HL-60 (cell line): ENCODE data around the gene KCNQ5. TPM values are rescaled to one million over a fixed set of nuclear protein-coding genes. Genes with fewer than 3 reads are reported as not detected.

Source experiments
- DNase-seq, 2 experiments: peaks; one replicate each; pipeline ENCODE4 v3.0.0-alpha.2; 2010 to 2020; ENCODE audit warnings: low read depth in 1 of 2, low spot score in 1 of 2
- H3K27ac ChIP-seq: fragments of 250-450 bp; sonication (Bioruptor Pico); replicated peaks from 2 replicates; pipeline ENCODE4 v1.5.1; 2020; ENCODE audit warnings: mild to moderate bottlenecking, moderate library complexity
- H3K27me3 ChIP-seq: fragments of 250-450 bp; sonication (Bioruptor Pico); 2 replicates; pipeline ENCODE4 v1.5.1; 2021; ENCODE audit warnings: mild to moderate bottlenecking, moderate library complexity; ENCODE audit not compliant: insufficient read depth, poor library complexity, severe bottlenecking
- H3K4me3 ChIP-seq: replicated peaks from 2 replicates; pipeline ENCODE4 v1.5.1; 2011; ENCODE audit warnings: mild to moderate bottlenecking, control low read depth, low read length; ENCODE audit not compliant: insufficient read depth
- GABPA ChIP-seq: IDR thresholded peaks from 2 replicates; pipeline ENCODE4 v1.6.1; 2012; ENCODE audit warnings: low read depth
- POLR2AphosphoS5 ChIP-seq: IDR thresholded peaks from 2 replicates; pipeline ENCODE4 v1.6.1; 2012; ENCODE audit warnings: low read depth
- REST ChIP-seq: IDR thresholded peaks from 2 replicates; pipeline ENCODE4 v1.6.1; 2012; ENCODE audit warnings: low read depth; ENCODE audit not compliant: insufficient replicate concordance
- SPI1 ChIP-seq: IDR thresholded peaks from 2 replicates; pipeline ENCODE4 v1.6.1; 2012; ENCODE audit warnings: low read depth, mild to moderate bottlenecking, borderline replicate concordance
- microRNA-seq: library from miRNA; unstranded; fragments of <30 nt; microRNA quantifications from one replicate; pipeline ENCODE4, GENCODE V29; 2018
- TF ChIP-seq, protein P1 (sequence below): IDR thresholded peaks from one replicate; pipeline ENCODE4 v1.5.1; 2011; ENCODE audit warnings: low read length, control low read depth, inconsistent platforms; ENCODE audit not compliant: insufficient read depth

The KCNQ5 gene

GRCh38 chr6:73242001-73242400 is 620.1 kb downstream of the KCNQ5 start:
- H3K27ac ChIP-seq: no peak overlapping the region
- no peak overlapping the region for H3K4me3 ChIP-seq
- TF ChIP-seq POLR2AphosphoS5 (no peak), GABPA (no peak), SPI1 (no peak), REST (no peak)
- TF ChIP-seq, protein P1, sequence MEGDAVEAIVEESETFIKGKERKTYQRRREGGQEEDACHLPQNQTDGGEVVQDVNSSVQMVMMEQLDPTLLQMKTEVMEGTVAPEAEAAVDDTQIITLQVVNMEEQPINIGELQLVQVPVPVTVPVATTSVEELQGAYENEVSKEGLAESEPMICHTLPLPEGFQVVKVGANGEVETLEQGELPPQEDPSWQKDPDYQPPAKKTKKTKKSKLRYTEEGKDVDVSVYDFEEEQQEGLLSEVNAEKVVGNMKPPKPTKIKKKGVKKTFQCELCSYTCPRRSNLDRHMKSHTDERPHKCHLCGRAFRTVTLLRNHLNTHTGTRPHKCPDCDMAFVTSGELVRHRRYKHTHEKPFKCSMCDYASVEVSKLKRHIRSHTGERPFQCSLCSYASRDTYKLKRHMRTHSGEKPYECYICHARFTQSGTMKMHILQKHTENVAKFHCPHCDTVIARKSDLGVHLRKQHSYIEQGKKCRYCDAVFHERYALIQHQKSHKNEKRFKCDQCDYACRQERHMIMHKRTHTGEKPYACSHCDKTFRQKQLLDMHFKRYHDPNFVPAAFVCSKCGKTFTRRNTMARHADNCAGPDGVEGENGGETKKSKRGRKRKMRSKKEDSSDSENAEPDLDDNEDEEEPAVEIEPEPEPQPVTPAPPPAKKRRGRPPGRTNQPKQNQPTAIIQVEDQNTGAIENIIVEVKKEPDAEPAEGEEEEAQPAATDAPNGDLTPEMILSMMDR: no peak
- peaks cover 10% of the 10 kb centered on the region for H3K27me3 ChIP-seq
- DNase-seq: no peak

Small RNA genes within 50 kb of the gene (microRNA-seq; reads per million reads assigned to microRNA genes)
- not detected for gene MIR4282
